GDM1 (cell line): Measurements from ENCODE around the gene CDH24.

Source experiments
- DNase-seq: peaks from one replicate; lab custom pipeline; 2025; lab: John Stamatoyannopoulos, UW

CDH24 gene

GRCh38 chr14:23060536-23061260, 3.4 kb upstream of the CDH24 start:
- no peak for DNase-seq

GRCh38 chr14:23058654-23059504, 1.6 kb upstream of the CDH24 start:
- DNase-seq: no peak

GRCh38 chr14:23057757-23058653, 685 bp upstream of the CDH24 start:
- DNase-seq: no peak

GRCh38 chr14:23056145-23056955, 970 bp downstream of the CDH24 start:
- no peak for DNase-seq

GRCh38 chr14:23055621-23056144, 1.6 kb downstream of the CDH24 start:
- DNase-seq: no peak

GRCh38 chr14:23055147-23055550, 2.2 kb downstream of the CDH24 start:
- DNase-seq: no peak

GRCh38 chr14:23054000-23054811, 3.1 kb downstream of the CDH24 start:
- DNase-seq: no peak

- DNase-seq: no peak
Observed at GRCh38 chr14:23053426-23053825, 3.9 kb downstream of the CDH24 start.

- no peak for DNase-seq
Observed at GRCh38 chr14:23052671-23053070, 4.6 kb downstream of the CDH24 start.

- no peak for DNase-seq
Observed at GRCh38 chr14:23052182-23052623, 5.1 kb downstream of the CDH24 start.

- DNase-seq: no peak
Observed at GRCh38 chr14:23051141-23052057, 5.9 kb downstream of the CDH24 start.

- no peak for DNase-seq
Observed at GRCh38 chr14:23049011-23049410, 8.3 kb downstream of the CDH24 start.

GRCh38 chr14:23047751-23048693, 9.3 kb downstream of the CDH24 start:
- DNase-seq: no peak

- DNase-seq: no peak
Observed at GRCh38 chr14:23047034-23047634, 10.2 kb downstream of the CDH24 start.

- no peak for DNase-seq
Observed at GRCh38 chr14:23045419-23046357, 11.6 kb downstream of the CDH24 start.

- no peak for DNase-seq
Observed at GRCh38 chr14:23044840-23045239, 12.5 kb downstream of the CDH24 start.
